Thyroid gland (tissue), 4 donors: Measurements from ENCODE around the gene KRTAP10-7.

Experiments used
- POLR2A ChIP-seq, 2 donors: fragments of 450-650 bp; IDR thresholded peaks; one replicate each; pipeline ENCODE4 v1.6.1; 2017; ENCODE audit warnings: antibody characterized with exemption in 2 of 2, mild to moderate bottlenecking in 2 of 2, moderate library complexity in 1 of 2
- TF ChIP-seq, protein P1 (sequence below), 6 experiments: fragments of 200-600 bp in 3 of 6; fragments of 450-650 bp in 3 of 6; sonication (generic) in 3 of 6; IDR thresholded peaks; one replicate each; pipeline ENCODE4 v1.5.1; 2016 to 2019; ENCODE audit warnings: antibody characterized with exemption in 6 of 6, mild to moderate bottlenecking in 2 of 6, inconsistent platforms in 1 of 6, moderate library complexity in 1 of 6

- TF ChIP-seq, protein P1, sequence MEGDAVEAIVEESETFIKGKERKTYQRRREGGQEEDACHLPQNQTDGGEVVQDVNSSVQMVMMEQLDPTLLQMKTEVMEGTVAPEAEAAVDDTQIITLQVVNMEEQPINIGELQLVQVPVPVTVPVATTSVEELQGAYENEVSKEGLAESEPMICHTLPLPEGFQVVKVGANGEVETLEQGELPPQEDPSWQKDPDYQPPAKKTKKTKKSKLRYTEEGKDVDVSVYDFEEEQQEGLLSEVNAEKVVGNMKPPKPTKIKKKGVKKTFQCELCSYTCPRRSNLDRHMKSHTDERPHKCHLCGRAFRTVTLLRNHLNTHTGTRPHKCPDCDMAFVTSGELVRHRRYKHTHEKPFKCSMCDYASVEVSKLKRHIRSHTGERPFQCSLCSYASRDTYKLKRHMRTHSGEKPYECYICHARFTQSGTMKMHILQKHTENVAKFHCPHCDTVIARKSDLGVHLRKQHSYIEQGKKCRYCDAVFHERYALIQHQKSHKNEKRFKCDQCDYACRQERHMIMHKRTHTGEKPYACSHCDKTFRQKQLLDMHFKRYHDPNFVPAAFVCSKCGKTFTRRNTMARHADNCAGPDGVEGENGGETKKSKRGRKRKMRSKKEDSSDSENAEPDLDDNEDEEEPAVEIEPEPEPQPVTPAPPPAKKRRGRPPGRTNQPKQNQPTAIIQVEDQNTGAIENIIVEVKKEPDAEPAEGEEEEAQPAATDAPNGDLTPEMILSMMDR (IDR thresholded peaks at IDR 0.05), result no peak
- TF ChIP-seq POLR2A (IDR thresholded peaks at IDR 0.05), result no peak
Observed at GRCh38 chr21:44650973-44651675, 50.7 kb downstream of the KRTAP10-7 start.
